Esophagus squamous epithelium (tissue), 5 donors: ENCODE results near the gene DHH. TPM values are rescaled to one million over a fixed set of nuclear protein-coding genes. Genes with fewer than 3 reads are reported as not detected.
"Not testable (repeated sequence)": the region's sequence is repeated elsewhere in the genome, so short reads cannot be mapped to it uniquely, and the experiment has no call there.

Experiments used
- DNase-seq: peaks from one replicate; lab custom pipeline; 2025; lab: John Stamatoyannopoulos, UW
- H3K27ac ChIP-seq, 4 donors: fragments of 200-600 bp; sonication (generic); one replicate each; pipeline ENCODE4 v1.5.1; 2016 to 2019; ENCODE audit warnings: mild to moderate bottlenecking in 1 of 4
- H3K27me3 ChIP-seq, 4 donors: fragments of 200-600 bp; sonication (generic); 1 replicate in 3 of 4; 2 replicates in 1 of 4; pipeline versions ENCODE4 v1.5.1 to v1.6.0; 2017 to 2021; ENCODE audit warnings: antibody characterized with exemption in 1 of 4
- H3K36me3 ChIP-seq, 3 donors: fragments of 200-600 bp; sonication (generic); one replicate each; pipeline ENCODE4 v1.5.1; 2016 to 2019
- H3K4me1 ChIP-seq, 3 donors: fragments of 200-600 bp; sonication (generic); one replicate each; pipeline ENCODE4 v1.5.1; 2017 to 2019
- H3K4me3 ChIP-seq, 4 donors: fragments of 200-600 bp; sonication (generic); 1 replicate in 3 of 4; 2 replicates in 1 of 4; pipeline ENCODE4 v1.5.1; 2016 to 2019; ENCODE audit warnings: mild to moderate bottlenecking in 2 of 4, moderate library complexity in 1 of 4
- H3K9me3 ChIP-seq, 3 donors: fragments of 200-600 bp; sonication (generic); one replicate each; pipeline ENCODE4 v1.5.1; 2016 to 2019
- CTCF ChIP-seq, 6 experiments: fragments of 450-650 bp in 4 of 6; fragments of 200-600 bp in 2 of 6; sonication (generic) in 2 of 6; IDR thresholded peaks; one replicate each; pipeline ENCODE4 v1.5.1; 2016 to 2019; ENCODE audit warnings: antibody characterized with exemption in 6 of 6, mild to moderate bottlenecking in 4 of 6, moderate library complexity in 4 of 6
- POLR2A ChIP-seq, 4 donors: fragments of 450-650 bp; IDR thresholded peaks; one replicate each; pipeline ENCODE4 v1.6.1; 2017; ENCODE audit warnings: antibody characterized with exemption in 4 of 4, mild to moderate bottlenecking in 4 of 4, moderate library complexity in 3 of 4
- WGBS, 2 donors: methylation state at CpG; one replicate each; pipeline ENCODE4 v1.1.5; 2018; 5-methylcytosine and 5-hydroxymethylcytosine counted together
- intact Hi-C: fragments of 100-400 bp; cut with DNase I; formaldehyde crosslinking; loops from one replicate; pipeline ENCODE4 v1.15.0; 2022
- total RNA-seq, 4 donors: library from RNA; depleted of rRNA; stranded (reverse); fragments of >200 nt; gene quantifications; one replicate each; pipeline ENCODE4 v1.1.0, GENCODE V29; 2016
- donor health status: DM: yes; HTN: yes; CAD: no.

The DHH gene
- total RNA-seq, 4 donors from 2014 or later: 0.19 to 0.31 (median 0.21) TPM; not detected in 1

GRCh38 chr12:49064767-49065152 lies 29.8 kb downstream of the DHH start:
- DNase-seq: no peak
- WGBS, 2 donors: 98% methylated on average over 5 of the region's 5 CpGs; no CpG with 5 or more reads in 1 of the 2 donors
- TF ChIP-seq CTCF (IDR thresholded peaks at IDR 0.05) (no peak), POLR2A (IDR thresholded peaks at IDR 0.05) (no peak)
- intact Hi-C loops: loop anchor here (10.0 kb wide), 1 partner anchor 60 kb away; no protein-coding TSS in a partner anchor
- no peaks in the 10 kb centered on the region for H3K36me3 ChIP-seq
- no peak overlapping the region for H3K27ac ChIP-seq
- H3K4me3 ChIP-seq: no peak overlapping the region
- peaks cover 4 to 28% (median 5%) of the 10 kb centered on the region in 3 donors for H3K4me1 ChIP-seq
- no peaks in the 10 kb centered on the region for H3K27me3 ChIP-seq
- no peaks in the 10 kb centered on the region for H3K9me3 ChIP-seq

GRCh38 chr12:49061916-49062315 lies 32.7 kb downstream of the DHH start:
- not testable (repeated sequence) for H3K4me3 ChIP-seq, DNase-seq, H3K36me3 ChIP-seq, H3K27me3 ChIP-seq, H3K9me3 ChIP-seq, H3K27ac ChIP-seq
- intact Hi-C loops: loop anchor here (10.0 kb wide), 1 partner anchor 63 kb away; no protein-coding TSS in a partner anchor
- 93 to 94% methylated on average over 17 of the region's 17 CpGs for WGBS, 2 donors
- H3K4me1 ChIP-seq: peaks cover 18 to 42% (median 20%) of the 10 kb centered on the region in 3 donors

DNA sequence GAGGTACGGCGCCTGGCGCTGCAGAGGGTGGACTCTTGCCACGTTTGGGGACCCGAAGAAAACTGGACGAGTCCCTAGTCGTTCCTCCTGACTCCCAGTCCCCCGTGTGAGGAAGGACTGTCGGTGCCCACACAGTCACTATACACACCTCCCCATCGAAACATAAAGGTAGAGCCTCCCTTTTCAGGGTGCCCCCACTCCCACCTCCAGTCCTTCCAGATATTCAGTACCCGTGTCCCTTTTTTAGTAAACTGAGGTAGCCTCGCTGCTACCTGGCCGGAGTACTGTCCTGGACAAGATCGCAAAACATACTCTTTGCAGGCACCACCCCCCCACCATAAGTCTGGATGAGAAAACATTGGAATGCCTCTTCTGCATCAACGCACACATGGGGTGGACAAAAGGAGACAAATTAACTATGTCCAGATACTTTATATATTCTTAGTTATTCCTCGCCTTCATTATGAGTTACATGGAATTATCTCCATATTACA lies 33.4 kb downstream of the DHH start:
- H3K36me3 ChIP-seq: no peaks in the 10 kb centered on the region
- peak overlapping the region; percentile 85 to 99 (median 98) for H3K4me3 ChIP-seq
- no peaks in the 10 kb centered on the region for H3K9me3 ChIP-seq
- intact Hi-C loops: loop anchor here (10.0 kb wide), 1 partner anchor 64 kb away; no protein-coding TSS in a partner anchor
- peak overlapping the region; percentile 98 to 99 (median 98) for H3K27ac ChIP-seq
- 4 to 10% methylated on average over 14 to 15 of the region's 16 CpGs for WGBS, 2 donors
- no peaks in the 10 kb centered on the region for H3K27me3 ChIP-seq
- no peak for TF ChIP-seq POLR2A (IDR thresholded peaks at IDR 0.05)
- no peak for DNase-seq
- peaks cover 25 to 49% (median 27%) of the 10 kb centered on the region in 3 donors for H3K4me1 ChIP-seq

DNA sequence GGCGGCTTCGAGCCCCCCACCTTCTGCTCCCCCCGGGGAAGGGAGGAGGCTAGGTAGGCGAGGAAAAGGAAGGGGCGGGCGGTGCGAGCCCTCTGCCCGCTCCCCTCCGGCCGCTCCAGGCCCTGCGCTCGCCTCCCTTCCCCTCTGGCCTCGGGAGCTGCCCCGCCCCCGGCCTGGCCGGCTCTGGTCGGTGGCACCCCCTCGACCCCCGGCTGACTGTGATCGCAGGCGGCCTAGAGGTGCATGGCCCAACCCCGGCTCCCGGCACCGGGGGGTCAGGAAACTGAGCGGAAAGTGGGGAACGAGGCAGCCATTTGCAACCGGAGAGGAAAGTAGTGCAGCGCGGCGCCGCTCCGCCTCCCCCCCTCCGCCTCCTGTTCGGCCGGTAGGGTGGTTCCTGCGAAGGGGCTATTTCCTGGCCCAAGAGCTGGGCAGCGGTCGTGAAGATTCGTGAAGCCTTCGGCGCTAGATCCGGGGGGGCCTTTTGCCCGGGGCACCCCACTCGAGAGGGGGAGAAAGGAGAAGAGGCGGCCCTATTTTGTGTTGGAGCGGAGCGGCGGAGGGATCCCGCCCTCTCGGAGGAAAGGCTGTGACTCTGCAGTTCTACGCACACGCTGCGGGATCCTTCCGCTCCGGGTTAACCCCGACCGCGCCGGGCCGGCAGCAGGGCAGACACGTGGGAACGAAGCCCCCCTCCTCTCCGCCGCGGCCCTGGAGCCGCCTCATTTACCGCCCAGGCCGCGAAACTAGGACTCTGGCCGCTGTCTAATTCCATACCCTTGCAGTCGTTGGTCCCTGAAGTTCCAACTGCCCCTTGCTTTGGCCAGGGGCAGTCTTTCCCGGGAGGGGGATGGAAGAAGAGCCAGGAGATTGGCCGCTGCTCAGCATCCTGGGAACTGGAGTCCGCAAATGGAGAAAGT lies 34.1 kb downstream of the DHH start, which contains the start of gene KMT2D:
Gene KMT2D (minus strand): TSS at position 558 of the 920 bp plus-strand sequence. CDS start 5,470 bp downstream, outside the sequence.
- Histone ChIP-seq H3K4me1 (peaks cover 32 to 56% (median 33%) of the 10 kb centered on the region in 3 donors), H3K9me3 (no peaks in the 10 kb centered on the region), H3K27me3 (no peaks in the 10 kb centered on the region), H3K27ac (peak within 1 kb of the TSS; percentile 98 to 99 (median 98)), H3K36me3 (no peaks in the 10 kb centered on the region), H3K4me3 (peak within 1 kb of the TSS; percentile 85 to 99 (median 98))
- peak; percentile 48 for DNase-seq
- 0% methylated on average over 2 to 21 of the region's 74 CpGs for WGBS, 2 donors
- TF ChIP-seq CTCF (IDR thresholded peaks at IDR 0.05): peak in 4 of 6 experiments; percentile 32 to 67 (median 52)
- TF ChIP-seq POLR2A (IDR thresholded peaks at IDR 0.05): peak in 3 of 4 donors; percentile 27 to 54 (median 29)
- intact Hi-C loops: loop anchor here (10.0 kb wide), 1 partner anchor 64 kb away; no protein-coding TSS in a partner anchor

DNA sequence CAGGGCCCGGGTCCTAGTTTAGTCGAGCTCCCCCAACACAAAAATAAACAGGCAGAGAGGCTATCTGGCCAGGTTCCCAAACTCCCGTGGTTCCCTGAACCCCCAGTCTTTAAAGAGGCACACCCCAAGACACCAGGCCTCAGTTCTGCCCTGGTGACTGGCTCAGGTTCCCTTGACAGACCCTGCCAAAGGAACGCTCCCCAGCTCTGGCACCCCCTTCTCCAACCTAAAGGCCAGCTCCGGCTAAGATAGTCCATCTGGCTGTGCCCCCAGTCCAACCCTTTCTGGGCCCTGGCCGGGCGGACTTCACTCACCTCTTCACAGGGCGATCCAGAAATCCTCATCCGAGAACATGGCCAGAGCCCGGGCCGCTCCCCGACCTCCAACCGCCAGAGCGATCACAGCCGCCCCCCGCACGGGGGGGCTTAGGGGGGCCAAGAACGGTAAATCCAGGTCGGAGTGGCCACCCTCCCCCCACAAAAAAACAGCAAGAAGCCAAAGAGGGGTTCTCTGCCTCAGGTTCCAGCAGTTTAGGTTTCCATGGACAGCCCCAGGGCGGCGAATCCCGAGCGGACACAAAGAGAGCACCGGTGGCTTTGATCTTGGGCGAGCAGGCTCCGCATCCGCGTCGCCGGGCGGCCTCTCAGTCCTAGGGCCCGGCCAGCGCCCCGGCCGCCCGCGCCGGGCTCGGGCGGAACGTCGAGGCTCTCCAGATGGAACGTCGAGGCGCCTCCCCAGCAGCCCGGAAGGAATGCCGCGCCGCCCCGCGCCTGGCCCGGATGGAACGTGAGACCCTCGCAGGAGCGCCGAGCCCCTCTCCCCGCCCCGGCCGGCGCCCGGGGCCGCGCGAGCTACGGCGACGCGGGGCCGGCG lies 35.1 kb downstream of the DHH start:
- DNase-seq: no peak
- H3K27me3 ChIP-seq: no peaks in the 10 kb centered on the region
- intact Hi-C loops: loop anchor here (10.0 kb wide), 1 partner anchor 65 kb away; no protein-coding TSS in a partner anchor
- peaks cover under 1 to 8% (median 2%) of the 10 kb centered on the region in 3 donors for H3K36me3 ChIP-seq
- WGBS, 2 donors: 0% methylated on average over 3 to 5 of the region's 70 CpGs
- peak overlapping the region; percentile 98 to 99 (median 98) for H3K27ac ChIP-seq
- peaks cover 38 to 65% (median 38%) of the 10 kb centered on the region in 3 donors for H3K4me1 ChIP-seq
- TF ChIP-seq CTCF (IDR thresholded peaks at IDR 0.05) (no peak), POLR2A (IDR thresholded peaks at IDR 0.05) (no peak)
- H3K4me3 ChIP-seq: peak overlapping the region; percentile 85 to 99 (median 98)
- H3K9me3 ChIP-seq: no peaks in the 10 kb centered on the region
